ENCODE measurements around the gene BRD4. TPM values are rescaled to one million over a fixed set of nuclear protein-coding genes. Genes with fewer than 3 reads are reported as not detected.

Gene BRD4
- total RNA-seq, 2 experiments from 2014 or later = 123 to 125 TPM

DNA sequence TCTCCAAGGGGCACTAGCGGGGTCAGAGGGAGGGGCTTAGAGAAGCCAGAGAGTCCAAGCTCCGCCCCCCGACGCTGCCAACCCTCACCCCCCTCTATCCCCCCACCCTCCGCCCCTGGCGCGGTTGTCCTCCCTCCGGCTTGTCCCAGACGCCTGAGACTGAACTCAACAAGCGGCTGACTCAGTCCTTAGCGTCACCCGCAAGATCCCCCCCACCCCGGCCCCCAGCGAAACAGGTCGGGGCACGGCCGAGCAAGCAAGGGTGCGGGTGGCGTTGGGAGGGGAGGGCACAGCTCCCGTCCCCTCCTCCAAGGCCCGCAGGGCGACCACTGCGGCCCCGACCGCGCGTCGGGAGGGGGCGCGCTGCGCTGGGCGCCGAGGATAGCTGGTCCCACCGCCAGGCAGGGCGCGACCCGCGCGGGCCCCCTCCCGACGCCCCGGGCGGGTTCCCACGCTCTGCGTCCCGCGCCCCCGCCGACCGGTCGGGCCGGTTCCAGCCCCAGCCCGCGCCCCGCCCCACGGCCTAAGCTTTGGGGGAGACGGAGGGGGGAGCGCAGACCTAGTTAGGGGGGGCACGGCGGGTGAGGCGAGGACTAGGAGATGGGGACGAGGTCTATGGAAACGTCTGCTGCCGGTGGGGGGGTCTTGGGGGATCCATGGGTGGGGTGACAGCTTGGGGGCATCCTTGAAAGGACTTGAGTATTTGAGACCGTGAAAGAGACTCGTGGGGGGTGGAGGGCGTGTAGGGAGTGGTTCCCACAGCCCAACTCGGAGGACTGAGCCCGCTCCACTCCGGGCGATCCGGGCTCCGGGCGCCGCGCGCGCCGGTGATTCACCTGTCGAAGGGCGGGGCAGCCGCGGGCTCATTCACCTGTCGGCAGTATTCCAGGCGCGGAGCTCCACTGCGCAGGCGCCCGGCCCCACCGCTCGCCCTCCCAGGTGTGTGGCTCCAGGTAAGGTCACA, 136.7 kb downstream of the BRD4 start:
- no peak for DNase-seq
- Mint-ChIP-seq H3K9me3 (ENCODE audit: low read depth) (no peaks in the 10 kb centered on the region), H3K4me3 (no peak overlapping the region), H3K36me3 (peaks cover 1% of the 10 kb centered on the region), H3K27ac (no peak overlapping the region), H3K4me1 (peaks cover 2% of the 10 kb centered on the region), H3K27me3 (peaks cover 45% of the 10 kb centered on the region)
- ATAC-seq = peak; percentile 36
- CTCF ChIA-PET = no interaction called here

GRCh38 chr19:15194938-15195337, 137.4 kb downstream of the BRD4 start:
- DNase-seq = no peak
- Mint-ChIP-seq H3K9me3 (ENCODE audit: low read depth) (no peaks in the 10 kb centered on the region), H3K4me1 (peaks cover 2% of the 10 kb centered on the region), H3K27ac (no peak overlapping the region), H3K36me3 (peaks cover 1% of the 10 kb centered on the region), H3K27me3 (peaks cover 42% of the 10 kb centered on the region), H3K4me3 (no peak overlapping the region)
- no peak for ATAC-seq
- CTCF ChIA-PET = no interaction called here

DNA sequence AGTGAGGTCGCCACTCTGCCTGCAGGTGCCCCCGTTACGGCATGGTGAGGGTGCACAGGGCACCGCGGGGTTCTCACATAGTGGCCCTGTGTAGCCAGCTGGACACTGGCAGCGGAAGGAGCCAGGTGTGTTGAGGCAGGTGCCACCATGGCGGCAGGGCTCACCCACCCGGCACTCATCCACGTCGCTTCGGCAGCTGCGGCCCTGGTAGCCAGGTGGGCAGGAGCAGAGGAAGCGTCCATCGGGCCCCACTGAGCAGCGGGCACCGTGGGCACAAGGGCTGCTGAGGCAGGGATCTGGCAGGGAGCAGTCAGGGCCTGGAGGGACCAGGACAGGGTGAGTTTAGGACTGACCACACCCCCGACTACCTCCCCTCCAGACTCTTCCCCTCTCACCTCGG, 140.4 kb downstream of the BRD4 start:
- Mint-ChIP-seq H3K27ac (no peak overlapping the region), H3K36me3 (no peaks in the 10 kb centered on the region), H3K4me1 (no peaks in the 10 kb centered on the region), H3K27me3 (peaks cover 24% of the 10 kb centered on the region), H3K4me3 (no peak overlapping the region), H3K9me3 (ENCODE audit: low read depth) (no peaks in the 10 kb centered on the region)
- CTCF ChIA-PET = no interaction called here
- ATAC-seq = no peak
- DNase-seq = no peak

DNA sequence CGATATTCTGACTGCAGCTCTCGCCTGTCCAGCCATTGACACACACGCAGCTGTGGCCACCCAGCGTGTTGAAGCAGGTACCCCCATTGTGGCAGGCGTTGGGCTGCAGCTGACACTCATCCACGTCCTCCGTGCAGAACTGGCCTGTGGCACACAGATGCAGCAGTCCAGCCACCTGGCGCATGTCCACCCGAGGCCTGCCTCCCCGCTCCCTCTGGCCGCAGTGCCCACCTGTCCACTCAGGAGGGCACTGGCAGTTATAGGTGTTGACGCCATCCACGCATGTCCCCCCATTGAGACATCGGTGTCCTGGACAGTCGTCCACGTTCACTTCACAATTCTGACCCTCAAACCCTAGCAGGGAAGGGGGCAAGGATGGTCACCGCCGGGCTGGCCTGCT, 140.8 kb downstream of the BRD4 start:
- H3K36me3 Mint-ChIP-seq = no peaks in the 10 kb centered on the region
- peaks cover 19% of the 10 kb centered on the region for H3K27me3 Mint-ChIP-seq
- no peak overlapping the region for H3K27ac Mint-ChIP-seq
- H3K4me1 Mint-ChIP-seq = no peaks in the 10 kb centered on the region
- CTCF ChIA-PET = no interaction called here
- H3K9me3 Mint-ChIP-seq (ENCODE audit: low read depth) = no peaks in the 10 kb centered on the region
- DNase-seq (no peak), ATAC-seq (no peak)
- H3K4me3 Mint-ChIP-seq = no peak overlapping the region

DNA sequence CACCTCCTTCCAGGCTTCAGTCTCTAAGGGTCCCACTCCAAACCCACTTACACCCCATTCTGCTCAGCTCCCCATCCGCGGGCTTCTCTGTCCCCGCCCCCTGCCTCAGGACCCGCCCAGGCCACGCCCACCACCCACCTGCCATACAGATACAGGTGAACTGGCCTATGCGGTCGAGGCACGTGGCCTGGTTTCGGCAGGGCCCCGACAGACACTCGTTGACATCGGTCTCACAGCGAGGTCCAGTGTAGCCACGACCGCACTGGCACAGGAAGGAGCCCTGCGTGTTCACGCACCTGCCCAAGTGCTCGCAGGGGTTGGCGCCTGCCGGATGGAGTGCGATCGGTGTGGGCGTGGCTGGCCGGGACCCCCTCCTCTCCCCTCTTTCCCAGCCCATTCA, 143.5 kb downstream of the BRD4 start:
- CTCF ChIA-PET = no interaction called here
- Mint-ChIP-seq H3K9me3 (ENCODE audit: low read depth) (no peaks in the 10 kb centered on the region), H3K27ac (no peak overlapping the region), H3K4me1 (no peaks in the 10 kb centered on the region), H3K36me3 (no peaks in the 10 kb centered on the region), H3K27me3 (no peaks in the 10 kb centered on the region), H3K4me3 (no peak overlapping the region)
- ATAC-seq (no peak), DNase-seq (no peak)

DNA sequence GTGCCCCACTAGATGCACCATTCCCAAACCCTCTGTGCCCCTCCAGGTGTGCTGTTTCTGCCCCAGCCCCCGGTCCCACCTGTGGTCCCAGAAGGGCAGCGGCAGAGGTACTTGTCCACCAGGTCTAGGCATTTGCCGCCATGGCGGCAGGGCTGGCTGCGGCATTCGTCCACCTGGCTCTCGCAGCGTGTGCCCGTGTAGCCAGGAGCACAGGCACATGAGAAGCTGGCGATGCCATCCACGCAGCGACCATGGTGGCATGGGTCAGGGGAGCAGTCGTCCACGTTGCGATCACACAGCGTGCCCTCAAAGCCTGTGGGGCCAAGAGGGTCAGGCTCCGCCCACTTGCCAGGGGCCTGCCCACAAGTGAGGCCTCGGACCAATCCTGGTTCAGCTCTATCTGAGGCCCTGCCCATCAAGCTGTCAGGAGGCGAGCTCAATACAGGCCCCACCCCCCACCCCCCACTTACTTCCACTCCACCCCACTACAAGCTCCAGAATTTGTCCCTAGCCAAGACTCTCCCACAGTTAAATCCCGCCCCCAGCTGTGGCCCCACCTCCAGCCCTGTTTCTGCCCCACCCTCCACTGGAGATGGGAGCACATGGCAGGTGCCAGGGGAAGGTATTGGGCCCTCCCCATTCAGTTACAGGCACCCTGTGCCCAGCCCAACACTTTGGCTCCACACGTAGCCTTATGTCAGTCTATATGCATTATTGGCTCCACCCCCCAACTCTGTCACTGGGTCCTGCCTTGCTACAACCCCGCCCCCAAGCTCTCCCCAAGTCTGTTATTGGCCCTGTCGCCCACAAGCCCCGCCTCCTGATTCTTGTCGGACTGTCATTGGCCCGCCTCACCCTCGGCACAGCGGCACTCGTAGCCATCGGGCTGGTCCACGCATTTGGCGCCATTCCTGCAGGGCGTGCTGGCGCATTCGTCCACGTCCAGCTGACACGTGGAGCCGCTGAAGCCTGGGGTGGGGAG, 145.0 kb downstream of the BRD4 start:
- CTCF ChIA-PET = no interaction called here
- no peaks in the 10 kb centered on the region for H3K36me3 Mint-ChIP-seq

More for the DNA sequence above, 145.0 kb downstream of the BRD4 start:
- Mint-ChIP-seq H3K9me3 (ENCODE audit: low read depth) (no peaks in the 10 kb centered on the region), H3K4me3 (no peak overlapping the region), H3K27ac (no peak overlapping the region), H3K4me1 (no peaks in the 10 kb centered on the region), H3K27me3 (no peaks in the 10 kb centered on the region)
- DNase-seq (no peak), ATAC-seq (peak; percentile 36)

Other genes starting within 250 kb of the BRD4 start
- gene SYDE1, start 225.1 kb downstream of the BRD4 start, total RNA-seq = under 1 TPM; 0.07 to 0.09 TPM
- gene NOTCH3, start 131.5 kb downstream of the BRD4 start, total RNA-seq = not detected
- under 1 TPM in 1 of 2 experiments, not detected in 1; 0.19 TPM for gene EPHX3, start 100.1 kb downstream of the BRD4 start, total RNA-seq
- 10 to 100 TPM; 55.6 to 59.0 TPM for gene AKAP8, start 47.2 kb upstream of the BRD4 start, total RNA-seq
- gene AKAP8L, start 86.4 kb upstream of the BRD4 start, total RNA-seq = 100 to 1,000 TPM; 105 to 116 TPM
- 10 to 100 TPM; 29.9 to 30.8 TPM for gene WIZ, start 117.4 kb upstream of the BRD4 start, total RNA-seq
- gene RASAL3, start 132.0 kb upstream of the BRD4 start, total RNA-seq = 100 to 1,000 TPM; 166 to 172 TPM
- gene PGLYRP2, start 147.0 kb upstream of the BRD4 start, total RNA-seq = under 1 TPM; 0.09 to 0.12 TPM
- gene CYP4F22, start 176.0 kb upstream of the BRD4 start, total RNA-seq = 1 to 10 TPM; 1.2 to 1.9 TPM

Measured in activated CD8-positive, alpha-beta memory T cell treated with anti-CD3 and anti-CD28 coated beads, Interleukin-2, amount 10 ng/mL, durations not matched to agents 7 days and 5 days (primary cell).